ELR (cell line): ENCODE measurements around the gene ESPNL.
A peak's percentile ranks its signal among the peaks of the same experiment; 100 is the strongest.

Source experiments
- DNase-seq: peaks from one replicate; pipeline ENCODE4 v3.0.0-alpha.2; 2015; ENCODE audit warnings: low read depth

The ESPNL gene

GRCh38 chr2:238128061-238128440, 27.9 kb downstream of the ESPNL start:
- DNase-seq: no peak

GRCh38 chr2:238128534-238129001, 28.4 kb downstream of the ESPNL start:
- no peak for DNase-seq

DNA sequence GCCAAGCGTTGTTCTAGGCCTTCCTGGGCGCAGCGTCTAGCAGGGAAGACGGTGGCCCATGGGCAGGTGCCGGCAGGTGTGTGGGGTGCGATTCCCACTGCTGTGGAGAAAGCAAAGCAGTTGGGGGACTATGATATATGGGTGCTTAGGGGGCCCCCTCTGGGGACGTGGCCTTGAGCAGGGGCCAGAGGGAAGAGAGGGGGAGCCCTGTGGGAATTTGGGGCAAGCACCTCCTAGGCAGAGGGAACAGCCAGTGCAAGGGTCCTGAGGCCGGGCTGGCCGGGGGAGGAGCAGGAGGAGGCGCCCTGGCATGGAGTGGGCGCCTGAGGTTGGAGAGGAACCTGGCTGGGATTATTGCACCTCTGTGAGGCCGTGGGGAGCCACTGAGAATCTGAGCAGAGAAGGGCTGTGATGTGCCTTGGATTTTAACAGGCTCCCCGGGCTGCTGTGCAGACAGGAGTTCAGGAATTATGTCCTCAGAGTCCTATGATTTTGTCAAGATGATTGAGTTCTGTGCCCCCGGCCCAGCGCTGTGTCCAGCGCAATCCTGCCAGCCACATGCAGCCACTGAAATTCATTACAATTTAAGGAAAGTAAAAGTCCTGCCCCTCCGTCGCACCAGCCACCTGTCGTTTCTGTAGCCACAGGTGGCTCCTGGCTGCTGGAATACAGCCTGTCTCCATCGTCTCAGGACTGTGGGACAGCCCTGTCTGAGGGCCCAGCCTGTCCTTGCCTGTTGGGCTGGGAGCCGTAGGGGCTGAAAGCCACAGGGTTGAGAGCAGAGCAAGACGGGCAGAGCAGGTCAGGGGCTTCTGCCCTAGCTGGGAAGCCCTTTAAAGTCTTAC, 29.2 kb downstream of the ESPNL start:
- no peak for DNase-seq

GRCh38 chr2:238130111-238130695, 30.1 kb downstream of the ESPNL start:
- DNase-seq: no peak

DNA sequence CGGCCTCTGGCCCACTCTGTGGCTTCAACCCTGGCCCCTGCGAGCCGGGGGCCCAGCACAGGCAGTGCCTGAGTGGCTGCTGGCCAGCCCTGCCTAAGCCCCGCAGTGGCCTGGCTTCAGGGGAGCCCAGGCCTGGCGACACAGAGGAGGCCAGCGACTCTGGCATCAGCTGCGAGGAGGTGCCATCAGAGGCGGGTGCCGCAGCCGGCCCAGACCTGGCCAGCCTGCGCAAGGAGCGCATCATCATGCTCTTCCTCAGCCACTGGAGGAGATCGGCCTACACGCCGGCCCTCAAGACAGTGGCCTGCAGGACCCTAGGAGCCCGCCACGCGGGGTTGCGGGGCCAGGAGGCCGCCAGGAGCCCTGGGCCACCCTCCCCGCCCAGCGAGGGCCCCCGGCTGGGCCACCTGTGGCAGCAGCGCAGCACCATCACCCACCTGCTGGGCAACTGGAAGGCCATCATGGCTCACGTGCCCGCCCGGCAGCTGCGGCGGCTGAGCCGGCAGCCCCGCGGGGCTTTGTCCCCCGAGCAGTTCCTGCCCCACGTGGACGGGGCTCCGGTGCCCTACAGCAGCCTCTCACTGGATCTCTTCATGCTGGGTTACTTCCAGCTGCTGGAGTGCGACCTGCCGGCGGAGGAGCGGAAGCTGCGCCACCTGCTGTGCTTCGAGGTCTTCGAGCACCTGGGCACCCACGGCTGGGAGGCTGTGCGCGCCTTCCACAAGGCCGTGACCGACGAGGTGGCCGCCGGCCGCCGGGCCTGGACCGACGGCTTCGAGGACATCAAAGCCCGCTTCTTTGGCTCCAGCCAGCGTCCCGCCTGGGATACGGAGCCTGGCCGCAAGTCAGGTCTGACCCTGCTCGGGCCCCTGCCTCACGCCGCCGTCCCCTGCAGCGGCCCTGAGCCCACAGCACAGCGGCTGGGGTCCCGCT, 30.8 kb downstream of the ESPNL start:
- no peak for DNase-seq

GRCh38 chr2:238131761-238132462, 31.8 kb downstream of the ESPNL start:
- no peak for DNase-seq

DNA sequence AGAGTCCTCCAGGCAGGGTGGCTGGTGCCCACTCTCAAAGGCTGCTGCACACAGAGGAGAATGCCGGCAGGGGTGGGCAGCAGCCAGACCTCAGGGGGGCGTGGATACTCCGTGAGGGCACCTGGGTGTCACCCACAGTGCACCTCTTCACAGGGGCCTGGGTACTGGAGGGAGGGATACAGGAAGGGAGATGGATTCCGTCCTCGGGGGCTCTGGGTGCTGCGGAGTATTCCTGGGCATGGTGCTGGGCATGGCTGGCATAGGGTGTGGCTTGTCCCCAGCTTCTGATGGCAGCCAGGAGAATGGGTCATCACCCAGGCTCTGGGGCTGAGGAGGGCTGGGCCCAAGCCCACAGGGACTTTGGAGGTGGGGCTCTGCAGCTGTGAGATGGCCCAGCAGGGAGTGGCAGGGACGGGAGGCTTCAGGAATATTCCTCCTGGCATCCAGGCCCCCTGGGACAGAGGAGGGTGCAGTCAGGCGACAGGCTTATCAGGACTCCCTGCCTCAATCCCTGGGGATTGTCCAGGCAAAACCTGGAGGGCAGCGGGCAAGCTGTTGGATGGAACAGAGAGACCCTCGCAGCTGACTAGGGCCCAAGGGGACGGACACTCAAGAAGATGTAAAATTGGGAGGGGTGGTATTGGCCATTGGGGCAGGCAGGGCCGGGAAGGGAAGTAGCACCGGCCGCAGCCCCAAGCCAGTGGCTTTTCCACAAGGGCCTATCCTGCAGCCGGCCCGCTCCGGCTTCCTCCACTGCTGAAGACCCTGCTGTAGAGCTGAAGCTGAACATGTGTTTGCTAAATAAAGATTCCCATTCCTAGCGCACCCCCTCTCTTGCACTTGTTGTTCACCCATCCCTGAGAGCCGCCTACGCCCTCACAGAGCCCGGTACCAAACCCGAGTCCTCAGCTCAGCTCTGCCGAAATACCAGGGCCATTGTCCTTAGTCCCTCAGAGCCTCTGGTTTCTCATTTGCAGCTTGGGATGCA, 32.6 kb downstream of the ESPNL start:
- no peak for DNase-seq

- no peak for DNase-seq
Observed at GRCh38 chr2:238133499-238134392, 33.6 kb downstream of the ESPNL start.

DNA sequence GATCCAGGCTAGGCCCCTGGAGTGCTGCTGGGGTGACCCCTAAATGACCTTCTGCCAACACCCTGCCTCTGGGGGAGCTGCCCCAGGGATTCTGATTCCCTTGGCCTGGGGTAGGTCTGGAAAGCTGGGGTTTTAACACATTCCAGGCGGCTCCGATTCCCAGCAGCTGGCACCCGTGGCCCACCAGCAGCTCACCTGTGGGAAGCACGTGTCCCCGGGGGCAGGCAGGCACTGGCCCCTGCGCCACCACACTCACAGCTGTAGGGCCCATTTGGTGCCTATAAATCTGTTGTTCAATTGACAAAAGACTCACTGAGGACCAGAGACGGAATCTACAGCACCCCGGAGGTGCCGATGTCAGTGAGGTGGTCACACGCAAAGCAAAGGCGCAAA, 34.2 kb downstream of the ESPNL start:
- no peak for DNase-seq

DNA sequence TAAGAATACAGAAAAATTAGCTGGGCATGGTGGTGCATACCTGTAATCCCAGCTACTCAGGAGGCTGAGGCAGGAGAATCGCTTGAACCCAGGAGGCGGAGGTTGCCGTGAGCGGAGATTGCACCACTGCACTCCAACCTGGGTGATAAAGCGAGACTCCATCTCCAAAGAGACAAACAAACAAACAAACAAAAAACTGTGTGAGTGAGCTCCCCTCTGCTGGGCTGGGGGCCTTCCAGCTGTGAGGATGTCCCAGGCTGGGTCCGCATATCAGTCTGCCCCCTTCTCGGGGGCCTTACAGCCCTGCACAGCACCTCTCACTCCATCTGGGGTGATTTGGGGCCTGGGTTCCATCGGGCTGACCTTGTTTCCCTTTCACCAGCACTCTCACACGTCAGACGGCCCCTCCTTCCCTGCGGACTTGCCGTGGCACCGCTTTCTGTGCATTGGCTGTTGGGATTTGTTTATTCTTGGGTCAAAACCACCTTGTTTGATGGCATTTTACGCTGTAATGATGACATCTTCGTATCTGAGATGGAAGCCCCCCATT, 35.5 kb downstream of the ESPNL start:
- DNase-seq: no peak

GRCh38 chr2:238136820-238137537, 36.8 kb downstream of the ESPNL start:
- peak; percentile 59 for DNase-seq

DNA sequence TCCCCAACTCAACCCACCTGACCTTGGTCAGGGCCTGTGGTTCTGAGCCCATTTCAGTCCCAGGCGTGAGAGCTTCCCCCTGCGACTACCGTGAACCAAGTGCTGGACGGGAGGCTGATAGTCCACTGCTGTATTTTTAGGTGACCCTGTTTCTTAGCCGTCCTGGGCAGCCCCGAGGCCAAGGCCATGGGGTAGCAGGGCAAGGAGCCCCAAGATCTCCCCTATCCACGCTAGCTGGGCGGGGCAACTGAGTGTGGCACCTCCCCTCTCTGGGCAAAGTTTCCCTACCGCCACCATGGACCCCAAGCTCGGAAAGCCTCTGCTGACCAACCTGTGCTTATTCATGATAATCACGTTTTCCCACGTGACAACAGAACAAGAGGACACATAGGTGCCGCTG, 37.7 kb downstream of the ESPNL start:
- no peak for DNase-seq

DNA sequence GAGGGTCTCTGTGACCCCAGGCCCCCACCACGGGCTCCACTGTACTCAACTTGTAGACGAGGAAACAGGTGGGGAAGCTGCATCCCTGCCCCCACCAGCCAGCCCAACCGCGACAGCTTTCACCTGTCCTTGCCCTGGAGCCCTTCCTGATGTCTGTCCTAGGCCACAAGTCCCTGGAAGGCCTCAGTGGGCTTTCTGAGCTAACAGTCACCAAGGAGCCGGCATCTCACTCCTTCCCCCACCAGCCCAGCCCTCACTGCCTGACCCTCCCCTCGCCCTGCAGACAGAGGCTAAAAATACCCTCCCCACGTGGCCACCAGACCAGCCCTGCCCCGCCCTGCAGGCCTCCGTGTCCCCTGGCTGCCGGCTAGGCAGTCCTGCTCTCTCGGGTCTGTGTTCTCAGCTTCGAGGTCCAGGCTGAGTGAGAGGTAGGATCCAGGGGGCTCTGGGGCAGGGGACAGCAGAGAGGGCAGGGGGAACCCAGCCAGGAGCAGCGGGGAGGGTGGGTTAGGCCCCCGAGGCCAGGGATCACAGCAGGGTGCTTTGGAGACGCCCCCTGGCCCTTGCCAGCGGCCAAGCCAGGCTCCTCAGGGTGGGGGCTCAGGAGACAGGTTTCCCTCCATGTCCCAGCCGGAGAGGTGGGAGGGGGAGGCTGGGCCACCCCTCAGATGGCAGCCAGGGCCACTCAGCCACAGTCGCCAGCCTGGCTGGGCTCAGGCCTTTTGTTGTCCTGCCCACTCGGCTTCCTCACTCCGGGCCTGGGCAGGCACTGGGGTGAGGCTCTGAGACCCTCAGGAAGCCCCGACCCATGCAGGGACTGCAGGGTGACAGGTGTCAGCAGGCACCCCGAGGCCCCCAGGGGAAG, 38.4 kb downstream of the ESPNL start, which contains the start of gene KLHL30:
Gene KLHL30 (plus strand): TSS at position 338 of the 865 bp plus-strand sequence. CDS start 2,087 bp downstream, outside the sequence.
- DNase-seq: no peak

DNA sequence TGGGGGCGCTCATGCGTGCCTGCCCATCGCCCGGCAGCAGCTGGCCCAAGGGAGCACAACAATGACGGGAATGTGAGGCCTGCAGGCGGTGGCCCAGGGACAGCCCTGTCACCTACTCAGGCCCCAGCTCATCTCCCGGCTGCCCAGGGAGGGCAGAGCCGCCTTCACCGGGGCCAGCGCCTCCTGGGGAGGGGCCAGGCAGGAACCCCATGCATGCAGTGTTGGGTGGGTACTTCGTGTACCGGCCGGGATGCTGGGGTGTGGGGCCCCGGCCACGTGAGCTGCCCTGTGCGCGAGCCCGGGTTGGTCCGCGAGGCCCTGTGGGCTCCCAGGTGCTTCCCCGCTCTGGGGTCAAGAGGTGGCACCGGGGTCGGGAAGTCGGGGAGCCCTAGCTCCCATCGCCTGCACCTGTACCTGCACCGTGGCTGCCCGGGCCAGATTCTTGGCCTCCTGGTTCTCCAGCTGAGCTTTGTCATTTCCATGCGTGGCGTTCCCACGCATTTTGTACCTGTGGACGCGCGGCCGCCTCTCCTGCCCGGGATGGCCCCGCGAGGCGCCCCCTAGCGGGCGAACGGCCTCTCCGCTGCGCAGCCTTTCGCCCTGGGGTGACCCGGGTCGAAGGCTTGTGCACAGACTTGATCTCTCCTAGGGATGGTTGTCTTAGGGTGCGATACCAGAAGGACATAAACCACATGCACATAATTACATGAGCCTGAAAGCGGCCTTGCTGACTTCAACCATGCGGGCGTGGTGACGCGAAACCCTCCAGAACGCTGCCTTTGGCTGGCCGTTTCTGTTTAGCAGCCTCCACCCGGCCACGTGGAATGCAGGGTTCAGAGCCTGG, 39.3 kb downstream of the ESPNL start:
- DNase-seq: no peak

DNA sequence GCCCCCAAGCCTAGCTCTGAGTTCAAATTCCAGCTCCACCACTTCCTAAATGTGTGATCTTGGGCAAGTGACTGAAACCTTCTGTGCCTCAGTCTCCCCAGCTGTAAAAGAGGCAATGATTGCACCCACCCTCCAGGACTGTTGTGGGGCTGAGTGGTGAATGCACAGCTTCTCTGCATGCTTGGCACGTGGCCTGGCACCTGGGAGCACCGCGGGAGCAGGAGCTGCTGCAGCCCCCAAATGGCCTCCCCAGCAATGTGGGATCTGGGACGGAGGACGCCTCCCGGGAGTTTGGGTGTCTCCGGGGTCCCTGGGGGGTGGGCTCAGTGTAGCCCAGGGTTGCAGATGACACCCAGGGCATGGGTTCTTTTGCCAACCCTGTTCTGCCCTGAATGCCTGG, 39.9 kb downstream of the ESPNL start:
- DNase-seq: no peak

DNA sequence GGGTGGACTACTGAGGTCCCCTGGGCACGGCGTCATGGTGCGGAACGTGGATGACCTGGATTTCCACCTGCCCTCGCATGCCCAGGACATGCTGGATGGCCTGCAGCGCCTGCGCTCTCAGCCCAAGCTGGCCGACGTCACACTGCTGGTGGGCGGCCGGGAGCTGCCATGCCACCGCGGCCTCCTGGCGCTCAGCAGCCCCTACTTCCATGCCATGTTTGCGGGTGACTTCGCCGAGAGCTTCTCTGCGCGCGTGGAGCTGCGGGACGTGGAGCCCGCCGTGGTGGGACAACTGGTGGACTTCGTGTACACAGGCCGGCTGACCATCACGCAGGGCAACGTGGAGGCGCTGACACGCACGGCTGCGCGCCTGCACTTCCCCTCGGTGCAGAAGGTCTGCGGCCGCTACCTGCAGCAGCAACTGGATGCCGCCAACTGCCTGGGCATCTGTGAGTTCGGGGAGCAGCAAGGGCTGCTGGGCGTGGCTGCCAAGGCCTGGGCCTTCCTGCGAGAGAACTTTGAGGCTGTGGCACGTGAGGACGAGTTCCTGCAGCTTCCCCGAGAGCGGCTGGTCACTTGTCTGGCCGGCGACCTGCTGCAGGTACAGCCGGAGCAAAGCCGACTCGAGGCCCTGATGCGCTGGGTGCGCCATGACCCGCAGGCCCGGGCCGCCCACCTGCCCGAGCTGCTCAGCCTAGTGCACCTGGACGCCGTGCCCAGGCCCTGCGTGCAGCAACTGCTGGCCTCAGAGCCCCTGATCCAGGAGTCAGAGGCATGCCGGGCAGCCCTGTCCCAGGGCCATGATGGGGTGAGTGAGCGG, 40.8 kb downstream of the ESPNL start:
- no peak for DNase-seq
